ENCODE measurements around the gene WDR48. TPM values are rescaled to one million over a fixed set of nuclear protein-coding genes. Genes with fewer than 3 reads are reported as not detected.

The WDR48 gene
- polyA plus RNA-seq, 1 donor from 2014 or later, result 111 TPM

GRCh38 chr3:39122813-39123212, 71.0 kb downstream of the WDR48 start:
- Histone ChIP-seq H3K27me3 (ENCODE audit: insufficient read depth, low read depth, low read length) (no peaks in the 10 kb centered on the region), H3K9ac (ENCODE audit: low read length) (no peak overlapping the region), H3K79me2 (replicated peaks; ENCODE audit: insufficient read depth, low read length) (no peaks in the 10 kb centered on the region), H3K27ac (ENCODE audit: low read length) (no peak overlapping the region), H3K36me3 (ENCODE audit: insufficient read depth, low read length) (no peaks in the 10 kb centered on the region), H2AFZ (ENCODE audit: low read depth, low read length) (no peak overlapping the region), H3K9me2 (ENCODE audit: insufficient read depth, low read length) (no peaks in the 10 kb centered on the region), H3K4me2 (ENCODE audit: low read length) (no peak overlapping the region), H3K4me3 (ENCODE audit: low read length) (no peak overlapping the region), H3K9me3 (ENCODE audit: low read length) (no peaks in the 10 kb centered on the region), H4K20me1 (ENCODE audit: insufficient read depth) (no peaks in the 10 kb centered on the region), H3F3A (ENCODE audit: insufficient read depth, low read length, poor library complexity, severe bottlenecking) (no peaks in the 10 kb centered on the region)
- TF ChIP-seq POLR2AphosphoS5 (IDR thresholded peaks at IDR 0.05), result no peak
- TF ChIP-seq MXI1 (conservative IDR thresholded peaks at IDR 0.05; ENCODE audit: poor library complexity, severe bottlenecking), result no peak
- no peak for TF ChIP-seq CTCF (IDR thresholded peaks at IDR 0.05; ENCODE audit: poor library complexity, severe bottlenecking)
- no peak for TF ChIP-seq RAD21 (conservative IDR thresholded peaks at IDR 0.05)

- H3K27ac ChIP-seq (ENCODE audit: low read length), result no peak overlapping the region
- H3K9me3 ChIP-seq (ENCODE audit: low read length), result no peaks in the 10 kb centered on the region
- no peak overlapping the region for H3K9ac ChIP-seq (ENCODE audit: low read length)
- no peaks in the 10 kb centered on the region for H3F3A ChIP-seq (ENCODE audit: insufficient read depth, low read length, poor library complexity, severe bottlenecking)
- TF ChIP-seq EZH2 (IDR thresholded peaks at IDR 0.05; ENCODE audit: borderline replicate concordance, insufficient read depth, low read length, poor library complexity, severe bottlenecking) (no peak), RAD21 (conservative IDR thresholded peaks at IDR 0.05) (no peak), MXI1 (conservative IDR thresholded peaks at IDR 0.05; ENCODE audit: poor library complexity, severe bottlenecking) (no peak), REST (IDR thresholded peaks at IDR 0.05; ENCODE audit: borderline replicate concordance) (no peak), EP300 (conservative IDR thresholded peaks at IDR 0.05; ENCODE audit: poor library complexity, severe bottlenecking) (no peak), CTCF (IDR thresholded peaks at IDR 0.05; ENCODE audit: poor library complexity, severe bottlenecking) (no peak), POLR2AphosphoS5 (IDR thresholded peaks at IDR 0.05) (no peak), SMC3 (conservative IDR thresholded peaks at IDR 0.05; ENCODE audit: poor library complexity) (no peak), TAF1 (IDR thresholded peaks at IDR 0.05; ENCODE audit: low read depth) (no peak)
- no peak overlapping the region for H2AFZ ChIP-seq (ENCODE audit: low read depth, low read length)
- H3K27me3 ChIP-seq (ENCODE audit: insufficient read depth, low read depth, low read length), result no peaks in the 10 kb centered on the region
- no peaks in the 10 kb centered on the region for H4K20me1 ChIP-seq (ENCODE audit: insufficient read depth)
- H3K36me3 ChIP-seq (ENCODE audit: insufficient read depth, low read length), result no peaks in the 10 kb centered on the region
- no peaks in the 10 kb centered on the region for H3K79me2 ChIP-seq (replicated peaks; ENCODE audit: insufficient read depth, low read length)
- no peaks in the 10 kb centered on the region for H3K9me2 ChIP-seq (ENCODE audit: insufficient read depth, low read length)
- no peak overlapping the region for H3K4me2 ChIP-seq (ENCODE audit: low read length)
- no peak overlapping the region for H3K4me3 ChIP-seq (ENCODE audit: low read length)
Measured at GRCh38 chr3:39124876-39125840, 73.3 kb downstream of the WDR48 start.

Measured in neural cell (in vitro differentiated cells).